ENCODE measurements around the gene NDUFB7.
"Not testable (repeated sequence)": the region's sequence is repeated elsewhere in the genome, so short reads cannot be mapped to it uniquely, and the experiment has no call there.

The NDUFB7 gene

DNA sequence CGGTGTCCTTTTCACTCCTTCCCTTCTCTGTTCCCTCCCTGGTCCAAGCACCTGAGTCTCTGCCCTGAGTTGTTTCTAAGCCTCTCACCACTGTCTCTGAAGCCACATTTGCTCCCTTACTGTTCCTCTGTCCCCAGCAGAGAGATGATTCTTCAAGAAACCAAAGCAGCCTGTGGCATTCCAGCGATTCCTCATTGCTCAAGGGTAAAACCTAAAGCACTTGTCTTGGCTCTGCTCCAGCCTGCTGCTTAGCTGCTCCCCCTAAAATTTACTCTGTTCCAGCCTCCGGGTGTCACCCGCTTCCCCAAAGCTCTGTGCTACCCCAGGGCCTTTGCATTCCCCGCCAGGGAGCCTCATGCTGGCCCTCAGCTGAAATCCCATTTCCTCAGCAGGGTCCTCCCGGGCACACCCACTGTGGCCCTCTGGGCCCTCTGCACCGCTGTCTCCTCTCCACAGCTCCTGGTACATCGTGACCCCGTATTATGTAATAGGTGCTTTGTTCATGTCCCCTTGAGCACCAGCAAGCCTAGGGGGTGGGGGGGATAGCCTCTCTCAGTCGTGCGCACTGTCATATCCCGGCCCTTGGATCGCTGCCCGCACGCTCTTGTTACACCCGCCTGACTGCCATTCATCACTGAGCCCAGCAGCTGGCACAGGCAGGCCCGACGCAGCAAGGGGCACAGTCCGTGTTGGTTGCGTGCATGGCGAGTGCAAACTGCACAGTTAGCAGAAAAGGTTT lies 26.7 kb downstream of the NDUFB7 start:
- no peaks in the 10 kb centered on the region for H3K9me3 ChIP-seq
- no peak overlapping the region for H3K27ac ChIP-seq
- DNase-seq = no peak
- intact Hi-C loops (cut with DNase I; ENCODE audit: low total_unique reads) = no loop called here
- no peak overlapping the region for H3K4me3 ChIP-seq
- peaks cover 0 to 20% (median 5%) of the 10 kb centered on the region in 4 donors for H3K4me1 ChIP-seq
- no peak for TF ChIP-seq CTCF (IDR thresholded peaks at IDR 0.05)
- no peaks in the 10 kb centered on the region for H3K27me3 ChIP-seq
- peaks cover 4 to 17% (median 8%) of the 10 kb centered on the region in 3 donors for H3K36me3 ChIP-seq

DNA sequence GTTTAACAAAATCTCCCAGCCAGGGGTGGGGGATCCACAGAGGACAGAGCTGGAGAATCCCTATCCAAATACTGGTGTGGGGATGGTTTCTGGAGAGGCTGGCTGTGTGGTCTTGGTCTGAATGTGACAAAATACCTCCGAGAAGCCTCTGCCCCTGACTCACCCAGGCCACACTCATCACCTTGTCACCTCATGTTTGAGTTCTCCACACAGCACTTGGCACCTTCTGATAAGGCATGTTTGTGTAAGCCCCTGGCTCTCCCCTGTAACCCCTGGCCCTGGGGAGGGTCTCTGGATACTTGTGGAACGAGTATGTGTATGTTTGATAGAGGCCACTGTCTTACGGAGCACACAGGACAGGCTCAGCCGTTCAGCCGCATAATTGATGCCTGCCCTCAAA lies 27.8 kb downstream of the NDUFB7 start:
- Histone ChIP-seq H3K27ac (no peak overlapping the region), H3K36me3 (peaks cover 0 to 8% (median 0%) of the 10 kb centered on the region in 3 donors), H3K9me3 (no peaks in the 10 kb centered on the region), H3K4me3 (no peak overlapping the region), H3K4me1 (peaks cover 0 to 19% (median 5%) of the 10 kb centered on the region in 4 donors), H3K27me3 (no peaks in the 10 kb centered on the region)
- DNase-seq = no peak
- TF ChIP-seq CTCF (IDR thresholded peaks at IDR 0.05) = no peak
- intact Hi-C loops (cut with DNase I; ENCODE audit: low total_unique reads) = no loop called here

DNA sequence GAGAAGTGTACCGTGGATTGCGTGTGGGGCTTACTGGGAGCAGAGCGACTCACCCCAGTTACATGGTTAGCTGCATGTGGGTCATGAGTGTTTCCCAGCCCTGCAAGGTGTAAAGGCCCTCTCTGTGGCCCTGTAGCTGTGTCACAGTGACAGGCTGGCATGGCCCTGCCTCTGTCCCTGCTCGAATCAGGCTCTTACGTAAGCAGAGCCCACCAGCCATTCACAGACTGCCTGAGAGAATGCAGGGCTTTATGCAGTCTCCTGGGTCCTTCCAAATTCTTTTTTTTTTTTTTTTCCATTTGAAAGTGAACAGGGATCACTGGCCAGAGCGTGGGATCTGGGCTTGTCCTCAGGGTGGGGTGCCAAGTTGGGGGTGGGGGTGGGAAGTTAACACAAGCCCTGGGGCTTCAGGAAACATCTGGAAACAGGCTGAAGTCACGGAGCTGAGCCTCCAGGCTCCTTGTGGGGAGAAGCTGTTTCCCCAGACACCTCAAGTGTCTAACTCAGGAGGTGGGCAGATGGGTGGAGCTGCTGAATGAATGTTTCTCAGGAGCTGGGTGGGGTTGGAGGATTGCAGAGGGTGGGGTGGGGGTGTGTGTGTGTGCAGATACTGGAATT lies 29.0 kb downstream of the NDUFB7 start:
- Histone ChIP-seq H3K27ac (no peak overlapping the region), H3K9me3 (no peaks in the 10 kb centered on the region), H3K4me3 (no peak overlapping the region), H3K4me1 (peaks cover 0 to 19% (median 5%) of the 10 kb centered on the region in 4 donors), H3K27me3 (no peaks in the 10 kb centered on the region), H3K36me3 (peaks cover 0 to 4% (median 0%) of the 10 kb centered on the region in 3 donors)
- intact Hi-C loops (cut with DNase I; ENCODE audit: low total_unique reads) = no loop called here
- no peak for DNase-seq
- no peak for TF ChIP-seq CTCF (IDR thresholded peaks at IDR 0.05)

DNA sequence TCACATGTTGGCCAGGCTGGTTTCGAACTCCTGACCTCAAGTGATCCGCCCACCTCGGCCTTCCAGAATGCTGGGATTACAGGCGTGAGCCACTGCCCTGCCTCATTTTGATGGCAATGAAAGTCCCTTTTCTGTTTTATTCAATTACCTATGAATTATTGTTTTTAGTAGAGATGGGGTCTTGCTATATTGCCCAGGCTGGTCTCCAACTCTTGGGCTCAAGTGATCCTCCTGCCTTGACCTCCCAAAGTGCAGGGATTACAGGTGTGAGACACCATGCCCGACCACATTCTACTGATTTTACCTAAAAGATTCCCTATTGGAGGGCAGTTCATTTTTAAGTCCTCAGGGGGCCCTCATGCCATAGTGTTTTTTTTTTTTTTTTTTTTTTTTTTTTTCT lies 29.9 kb downstream of the NDUFB7 start:
- H3K4me3 ChIP-seq; H3K27ac ChIP-seq; DNase-seq; intact Hi-C loops (cut with DNase I; ENCODE audit: low total_unique reads); H3K36me3 ChIP-seq; H3K27me3 ChIP-seq; H3K9me3 ChIP-seq: not testable (repeated sequence)
- peaks cover 0 to 24% (median 6%) of the 10 kb centered on the region in 4 donors for H3K4me1 ChIP-seq

- no peak overlapping the region for H3K4me3 ChIP-seq
- no peaks in the 10 kb centered on the region for H3K27me3 ChIP-seq
- intact Hi-C loops (cut with DNase I; ENCODE audit: low total_unique reads) = no loop called here
- peaks cover 0 to 22% (median 6%) of the 10 kb centered on the region in 4 donors for H3K4me1 ChIP-seq
- no peak for TF ChIP-seq CTCF (IDR thresholded peaks at IDR 0.05)
- no peak for DNase-seq
- H3K36me3 ChIP-seq = peaks cover 0 to 4% (median 0%) of the 10 kb centered on the region in 3 donors
- H3K9me3 ChIP-seq = no peaks in the 10 kb centered on the region
- no peak overlapping the region for H3K27ac ChIP-seq
These were observed 30.9 kb downstream of the NDUFB7 start for GRCh38 chr19:14540741-14541525.

Measured in tibial artery (tissue), 4 donors.